OCI-LY1 (cell line): ENCODE results near the gene TBC1D9B.

Source experiments
- H2AFZ ChIP-seq: fragments of 200-600 bp; sonication (generic), shearing (Covaris generic); 2 replicates; pipeline ENCODE4 v1.6.0; 2014; ENCODE audit warnings: antibody characterized with exemption, mild to moderate bottlenecking, low read length
- H3F3A ChIP-seq: fragments of 200-600 bp; sonication (generic), shearing (Covaris generic); 2 replicates; pipeline ENCODE4 v1.6.0; 2014; ENCODE audit warnings: mild to moderate bottlenecking, antibody characterized with exemption, low read length, moderate library complexity; ENCODE audit not compliant: insufficient read depth
- H3K27ac ChIP-seq: fragments of 200-600 bp; sonication (generic); 2 replicates; pipeline ENCODE4 v1.5.1; 2014; ENCODE audit warnings: low read length, mixed run types, mild to moderate bottlenecking, low read depth; ENCODE audit not compliant: poor library complexity, severe bottlenecking
- H3K27me3 ChIP-seq: fragments of 200-600 bp; sonication (generic); 2 replicates; pipeline ENCODE4 v1.6.0; 2014; ENCODE audit warnings: antibody characterized with exemption, mild to moderate bottlenecking, low read length, moderate library complexity; ENCODE audit not compliant: insufficient read depth
- H3K36me3 ChIP-seq: fragments of 200-600 bp; sonication (generic); 2 replicates; pipeline ENCODE4 v1.6.1; 2014; ENCODE audit warnings: mild to moderate bottlenecking, antibody characterized with exemption, low read length, moderate library complexity, mixed read lengths; ENCODE audit not compliant: insufficient read depth
- H3K4me1 ChIP-seq: fragments of 200-600 bp; sonication (generic); 2 replicates; pipeline ENCODE4 v1.5.1; 2014; ENCODE audit warnings: mild to moderate bottlenecking, low read length, moderate library complexity; ENCODE audit not compliant: insufficient read depth, severe bottlenecking
- H3K4me2 ChIP-seq: fragments of 200-600 bp; sonication (generic), shearing (Covaris generic); 2 replicates; pipeline ENCODE4 v1.6.1; 2014; ENCODE audit warnings: low read length
- H3K4me3 ChIP-seq: fragments of 200-600 bp; sonication (generic); 2 replicates; pipeline ENCODE4 v1.5.1; 2014; ENCODE audit warnings: low read length, low read depth, mild to moderate bottlenecking, mixed read lengths; ENCODE audit not compliant: poor library complexity, severe bottlenecking
- H3K79me2 ChIP-seq: fragments of 200-600 bp; shearing (Covaris generic); 2 replicates; pipeline ENCODE4 v1.6.1; 2016; ENCODE audit warnings: mixed run types, low read length, mixed read lengths; ENCODE audit not compliant: insufficient read depth
- H3K9ac ChIP-seq: fragments of 200-600 bp; sonication (generic), shearing (Covaris generic); 2 replicates; pipeline ENCODE4 v1.6.1; 2014; ENCODE audit warnings: mild to moderate bottlenecking, low read length, mixed read lengths
- H3K9me2 ChIP-seq: fragments of 200-600 bp; sonication (generic), shearing (Covaris generic); 2 replicates; pipeline ENCODE4 v1.6.1; 2014; ENCODE audit warnings: low read depth, mild to moderate bottlenecking, low read length, mixed read lengths
- H3K9me3 ChIP-seq: fragments of 200-600 bp; shearing (Covaris generic); 2 replicates; pipeline ENCODE4 v1.6.1; 2014; ENCODE audit warnings: low read length, mixed read lengths
- H4K20me1 ChIP-seq: fragments of 200-600 bp; sonication (generic), shearing (Covaris generic); 2 replicates; pipeline ENCODE4 v1.6.0; 2016; ENCODE audit warnings: mild to moderate bottlenecking, low read length; ENCODE audit not compliant: insufficient read depth
- EZH2 ChIP-seq: fragments of 200-600 bp; sonication (generic), shearing (Covaris generic); IDR thresholded peaks from 2 replicates; pipeline ENCODE4 v1.8.0; 2017; ENCODE audit warnings: borderline replicate concordance, mixed run types, mild to moderate bottlenecking, antibody characterized with exemption, low read length, moderate library complexity, mixed read lengths
- TF ChIP-seq, protein P1 (sequence below): fragments of 200-600 bp; sonication (generic), shearing (Covaris generic); IDR thresholded peaks from 2 replicates; pipeline ENCODE4 v1.5.1; 2017; ENCODE audit warnings: mild to moderate bottlenecking, antibody characterized with exemption, low read length, moderate library complexity, mixed read lengths

Gene TBC1D9B

DNA sequence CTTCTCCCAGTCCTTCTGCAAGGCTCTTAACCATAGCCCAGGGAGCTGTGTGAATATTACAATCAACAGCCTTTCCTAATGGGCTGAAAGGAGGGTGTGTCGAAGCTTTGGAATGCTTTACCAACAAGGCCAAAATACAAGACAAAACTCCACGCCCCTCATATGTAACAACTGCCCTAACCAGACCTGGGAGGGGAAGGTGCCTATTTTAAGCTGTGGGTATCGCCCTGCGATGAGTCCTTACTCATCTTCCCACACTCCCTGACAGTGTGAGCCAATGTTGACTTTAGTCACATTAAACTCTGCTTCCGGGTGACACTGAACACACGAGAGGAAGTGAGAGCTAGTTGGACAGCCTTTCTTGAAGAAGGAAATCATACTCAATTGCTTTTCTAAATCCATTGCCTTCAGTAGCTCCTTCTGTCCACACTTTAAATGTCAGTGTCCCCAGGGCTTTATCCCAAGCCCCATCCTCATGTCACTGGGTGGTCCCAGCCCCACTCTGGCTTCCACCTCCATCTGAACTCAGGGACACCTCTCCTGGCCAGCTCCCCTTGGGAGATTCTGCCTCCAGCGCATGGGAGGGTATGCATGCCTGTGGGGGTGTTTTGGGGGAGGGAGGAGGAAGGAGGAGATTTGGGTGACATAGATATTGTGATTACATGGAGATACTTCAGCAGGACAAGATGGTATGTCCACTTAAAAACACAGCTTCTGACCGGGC is 6.5 kb upstream of the TBC1D9B start:
- no peak overlapping the region for H3K4me2 ChIP-seq
- no peaks in the 10 kb centered on the region for H3F3A ChIP-seq
- no peaks in the 10 kb centered on the region for H3K9me3 ChIP-seq
- peak overlapping the region; percentile 80 for H2AFZ ChIP-seq
- no peaks in the 10 kb centered on the region for H3K9me2 ChIP-seq
- no peak overlapping the region for H3K4me3 ChIP-seq
- peaks cover 27% of the 10 kb centered on the region for H3K4me1 ChIP-seq
- no peak for TF ChIP-seq EZH2
- no peaks in the 10 kb centered on the region for H3K36me3 ChIP-seq
- no peak overlapping the region for H3K9ac ChIP-seq
- no peaks in the 10 kb centered on the region for H3K79me2 ChIP-seq
- no peaks in the 10 kb centered on the region for H3K27me3 ChIP-seq
- no peaks in the 10 kb centered on the region for H4K20me1 ChIP-seq
- H3K27ac ChIP-seq: no peak overlapping the region

DNA sequence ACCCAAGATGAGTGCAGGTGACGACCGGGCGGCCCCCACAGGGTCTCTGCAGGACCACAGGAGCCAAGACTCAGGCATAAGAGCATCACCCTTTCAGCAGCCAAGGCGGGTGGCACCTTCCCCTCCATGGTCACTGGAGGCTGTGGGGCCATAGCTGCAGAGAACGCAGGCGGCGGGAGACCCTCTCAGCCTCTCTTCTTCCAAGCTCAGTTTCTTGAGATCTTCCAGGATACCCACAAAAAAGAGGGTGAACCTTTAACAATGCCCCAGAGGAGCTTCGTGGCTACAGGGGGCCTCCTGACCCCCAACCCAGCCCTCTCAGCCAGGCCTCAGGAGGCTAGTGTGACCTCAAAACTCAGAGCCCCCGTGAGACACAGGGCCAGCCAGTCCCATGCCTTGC is 5.8 kb upstream of the TBC1D9B start:
- Histone ChIP-seq H3K4me3 (no peak overlapping the region), H3K4me2 (no peak overlapping the region), H3K9me3 (no peaks in the 10 kb centered on the region), H4K20me1 (no peaks in the 10 kb centered on the region), H3K27me3 (no peaks in the 10 kb centered on the region), H3K9ac (no peak overlapping the region), H3K79me2 (no peaks in the 10 kb centered on the region), H3F3A (no peaks in the 10 kb centered on the region), H2AFZ (no peak overlapping the region), H3K4me1 (peaks cover 24% of the 10 kb centered on the region), H3K9me2 (no peaks in the 10 kb centered on the region), H3K36me3 (no peaks in the 10 kb centered on the region), H3K27ac (no peak overlapping the region)
- TF ChIP-seq EZH2: no peak
- TF ChIP-seq, protein P1, sequence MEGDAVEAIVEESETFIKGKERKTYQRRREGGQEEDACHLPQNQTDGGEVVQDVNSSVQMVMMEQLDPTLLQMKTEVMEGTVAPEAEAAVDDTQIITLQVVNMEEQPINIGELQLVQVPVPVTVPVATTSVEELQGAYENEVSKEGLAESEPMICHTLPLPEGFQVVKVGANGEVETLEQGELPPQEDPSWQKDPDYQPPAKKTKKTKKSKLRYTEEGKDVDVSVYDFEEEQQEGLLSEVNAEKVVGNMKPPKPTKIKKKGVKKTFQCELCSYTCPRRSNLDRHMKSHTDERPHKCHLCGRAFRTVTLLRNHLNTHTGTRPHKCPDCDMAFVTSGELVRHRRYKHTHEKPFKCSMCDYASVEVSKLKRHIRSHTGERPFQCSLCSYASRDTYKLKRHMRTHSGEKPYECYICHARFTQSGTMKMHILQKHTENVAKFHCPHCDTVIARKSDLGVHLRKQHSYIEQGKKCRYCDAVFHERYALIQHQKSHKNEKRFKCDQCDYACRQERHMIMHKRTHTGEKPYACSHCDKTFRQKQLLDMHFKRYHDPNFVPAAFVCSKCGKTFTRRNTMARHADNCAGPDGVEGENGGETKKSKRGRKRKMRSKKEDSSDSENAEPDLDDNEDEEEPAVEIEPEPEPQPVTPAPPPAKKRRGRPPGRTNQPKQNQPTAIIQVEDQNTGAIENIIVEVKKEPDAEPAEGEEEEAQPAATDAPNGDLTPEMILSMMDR: no peak

DNA sequence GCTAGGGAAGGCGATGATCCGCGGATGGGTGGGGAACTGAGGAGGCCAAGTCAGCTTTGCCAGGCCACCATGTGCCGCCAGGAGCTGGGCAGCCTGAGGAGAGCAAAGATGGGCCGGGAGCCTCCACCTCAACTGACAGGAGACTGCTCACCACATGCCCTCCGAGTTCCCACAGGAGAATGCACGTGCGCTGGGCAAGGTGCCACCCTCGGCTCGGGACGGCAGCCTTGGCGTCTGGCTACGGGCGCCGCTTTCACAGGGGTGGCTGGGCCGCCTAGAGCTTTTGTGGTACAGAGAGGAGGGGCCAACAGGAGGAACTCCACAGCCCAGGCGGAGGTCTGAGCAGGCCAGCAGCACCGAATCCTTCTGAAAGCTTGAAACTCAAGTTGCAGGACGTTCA is 5.3 kb upstream of the TBC1D9B start:
- no peaks in the 10 kb centered on the region for H3F3A ChIP-seq
- no peaks in the 10 kb centered on the region for H3K36me3 ChIP-seq
- H3K4me3 ChIP-seq: no peak overlapping the region
- H3K79me2 ChIP-seq: no peaks in the 10 kb centered on the region
- H3K9me2 ChIP-seq: no peaks in the 10 kb centered on the region
- H3K27me3 ChIP-seq: no peaks in the 10 kb centered on the region
- no peak overlapping the region for H3K27ac ChIP-seq
- no peak overlapping the region for H2AFZ ChIP-seq
- no peaks in the 10 kb centered on the region for H4K20me1 ChIP-seq
- no peaks in the 10 kb centered on the region for H3K9me3 ChIP-seq
- TF ChIP-seq, protein P1: no peak
- no peak for TF ChIP-seq EZH2
- peaks cover 29% of the 10 kb centered on the region for H3K4me1 ChIP-seq
- H3K9ac ChIP-seq: no peak overlapping the region
- no peak overlapping the region for H3K4me2 ChIP-seq

DNA sequence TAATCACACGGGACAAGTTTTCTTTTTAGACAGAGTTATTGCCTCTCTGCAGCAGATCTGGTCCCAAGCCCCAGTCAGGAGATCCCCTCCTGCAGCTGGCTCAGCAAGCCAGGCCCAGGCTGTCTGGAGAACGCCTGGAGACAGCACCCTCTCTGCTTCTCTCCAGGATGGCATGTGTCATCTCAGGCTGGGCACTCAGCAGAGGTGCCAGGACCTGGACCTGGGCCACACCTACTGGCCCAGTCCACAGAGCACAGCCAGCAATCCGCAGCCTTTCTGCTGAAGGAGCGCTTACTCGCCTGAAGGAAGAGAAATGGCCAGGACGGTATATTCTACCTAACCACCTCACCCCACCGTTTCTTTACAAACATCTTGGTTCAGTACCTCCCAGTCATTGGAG is 4.7 kb upstream of the TBC1D9B start:
- no peaks in the 10 kb centered on the region for H3K36me3 ChIP-seq
- TF ChIP-seq EZH2: no peak
- TF ChIP-seq, protein P1: no peak
- peaks cover 26% of the 10 kb centered on the region for H3K4me1 ChIP-seq
- H2AFZ ChIP-seq: no peak overlapping the region
- no peaks in the 10 kb centered on the region for H3F3A ChIP-seq
- no peak overlapping the region for H3K9ac ChIP-seq
- no peaks in the 10 kb centered on the region for H3K9me2 ChIP-seq
- no peak overlapping the region for H3K27ac ChIP-seq
- H3K9me3 ChIP-seq: no peaks in the 10 kb centered on the region
- no peaks in the 10 kb centered on the region for H3K79me2 ChIP-seq
- H4K20me1 ChIP-seq: no peaks in the 10 kb centered on the region
- no peak overlapping the region for H3K4me3 ChIP-seq
- no peaks in the 10 kb centered on the region for H3K27me3 ChIP-seq
- no peak overlapping the region for H3K4me2 ChIP-seq
